Coronary artery (tissue), 2 donors: Measurements from ENCODE around the gene CROCC2.

Source experiments
- DNase-seq: peaks from one replicate; pipeline ENCODE4 v3.0.0-alpha.2; 2017; ENCODE audit warnings: low spot score
- H3K27ac ChIP-seq, 2 donors: fragments of 200-600 bp; sonication (generic); one replicate each; pipeline ENCODE4 v1.5.1; 2016 to 2019
- H3K4me3 ChIP-seq: fragments of 200-600 bp; sonication (generic); 2 replicates; pipeline ENCODE4 v1.5.1; 2016; ENCODE audit warnings: mild to moderate bottlenecking, moderate library complexity
- CTCF ChIP-seq: fragments of 200-600 bp; sonication (generic); IDR thresholded peaks from one replicate; pipeline ENCODE4 v1.5.1; 2019; ENCODE audit warnings: antibody characterized with exemption

Gene CROCC2

GRCh38 chr2:240961910-240962299, 55.8 kb downstream of the CROCC2 start:
- peak; percentile 45 for DNase-seq
- Histone ChIP-seq H3K4me3 (peak overlapping the region; percentile 28), H3K27ac (peak overlapping the region in 1 of 2 donors; percentile 75)
- TF ChIP-seq CTCF, result no peak

GRCh38 chr2:240962300-240963064, 56.3 kb downstream of the CROCC2 start:
- no peak for TF ChIP-seq CTCF
- H3K27ac ChIP-seq, result peak overlapping the region in 1 of 2 donors; percentile 75
- DNase-seq, result peak; percentile 72
- peak overlapping the region; percentile 28 for H3K4me3 ChIP-seq

GRCh38 chr2:240963065-240963867, 57.1 kb downstream of the CROCC2 start:
- DNase-seq, result peak; percentile 64
- H3K4me3 ChIP-seq, result no peak overlapping the region
- peak overlapping the region in 1 of 2 donors; percentile 75 for H3K27ac ChIP-seq
- TF ChIP-seq CTCF, result no peak

GRCh38 chr2:240963868-240964703, 58.0 kb downstream of the CROCC2 start:
- DNase-seq, result peak; percentile 64
- Histone ChIP-seq H3K4me3 (no peak overlapping the region), H3K27ac (no peak overlapping the region)
- TF ChIP-seq CTCF, result no peak

- no peak overlapping the region for H3K27ac ChIP-seq
- peak; percentile 54 for DNase-seq
- no peak overlapping the region for H3K4me3 ChIP-seq
- no peak for TF ChIP-seq CTCF
Measured at GRCh38 chr2:240964704-240965295, 58.7 kb downstream of the CROCC2 start.

- no peak for TF ChIP-seq CTCF
- DNase-seq, result no peak
- H3K27ac ChIP-seq, result peak overlapping the region in 1 of 2 donors; percentile 16
- no peak overlapping the region for H3K4me3 ChIP-seq
Measured at GRCh38 chr2:240965296-240965904, 59.3 kb downstream of the CROCC2 start.
